HG02678 (cell line): Measurements from ENCODE around the gene PGK1.
"Not testable (repeated sequence)": the region's sequence is repeated elsewhere in the genome, so short reads cannot be mapped to it uniquely, and the experiment has no call there.

ENCODE experiments used
- ATAC-seq: cut with Tn5 transposase; IDR thresholded peaks from one replicate; pipeline ENCODE4 v1.9.1; 2021; ENCODE audit warnings: mild to moderate bottlenecking, moderate library complexity; ENCODE audit not compliant: unreplicated experiment

Gene PGK1

GRCh38 chrX:78103623-78104446 is at the start of gene PGK1:
Gene PGK1, plus strand, starts transcription at chrX:78104248. Its CDS starts 93 bp downstream, at chrX:78104341.
- ATAC-seq = peak; percentile 96

DNA sequence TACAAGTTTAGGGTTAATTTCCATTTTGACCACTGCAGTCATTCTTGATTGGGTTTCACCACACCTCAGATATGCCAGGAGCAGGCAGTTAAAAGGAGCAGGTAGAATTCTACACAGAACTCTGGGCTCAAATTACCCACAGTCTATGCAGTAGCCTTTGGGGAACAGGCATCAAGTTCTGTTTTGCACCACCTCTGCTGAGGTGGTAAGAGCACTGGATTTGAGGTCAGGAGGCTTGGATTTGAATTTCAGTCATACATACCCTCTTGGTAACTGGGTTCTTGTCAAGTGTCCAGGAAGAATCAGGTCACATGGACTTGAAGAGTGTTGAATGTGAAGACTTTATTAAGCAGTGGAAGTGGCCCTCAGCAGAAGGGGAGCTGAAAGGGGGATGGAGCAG is 40.4 kb upstream of the PGK1 start:
- no peak for ATAC-seq

GRCh38 chrX:78064152-78064551 is 39.9 kb upstream of the PGK1 start:
- no peak for ATAC-seq

DNA sequence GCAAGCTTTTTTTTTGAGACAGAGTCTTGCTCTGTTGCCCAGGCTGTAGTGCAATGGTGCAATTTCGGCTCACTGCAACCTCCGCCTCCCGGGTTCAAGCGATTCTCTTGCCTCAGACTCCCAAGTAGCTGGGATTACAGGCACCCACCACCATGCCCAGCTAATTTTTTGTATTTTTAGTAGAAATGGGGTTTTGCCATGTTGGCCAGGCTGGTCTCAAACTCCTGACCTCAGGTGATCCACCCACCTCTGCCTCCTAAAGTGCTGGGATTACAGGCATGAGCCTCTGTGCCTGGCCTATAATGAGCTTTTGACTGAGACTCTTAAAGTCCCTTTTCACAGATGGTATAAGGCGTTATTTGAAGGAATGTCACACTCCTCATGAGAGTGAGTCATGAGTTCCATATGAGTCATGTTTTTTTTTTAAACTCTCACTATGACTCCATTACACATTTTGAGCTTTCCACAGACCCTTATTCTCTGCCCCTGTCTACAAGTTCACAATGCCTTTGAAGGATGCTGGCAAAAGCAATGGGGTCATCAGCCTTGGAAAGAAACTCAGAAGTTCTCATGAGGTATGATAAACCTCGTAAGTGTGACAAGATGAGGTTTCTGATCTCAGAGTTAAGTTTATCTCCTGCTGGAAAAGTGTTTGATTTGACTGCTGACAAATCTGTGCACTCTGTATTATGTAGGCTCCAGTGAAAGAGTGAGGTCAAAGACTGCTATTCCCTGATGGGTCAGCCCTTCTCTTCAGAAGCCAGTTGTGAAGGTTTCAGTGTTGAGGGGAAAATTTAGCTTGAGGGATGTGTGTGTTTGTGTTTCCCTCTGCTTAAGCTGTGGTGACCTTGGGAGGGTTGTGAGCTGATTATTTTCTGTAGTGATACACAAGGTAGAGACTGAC is 39.1 kb upstream of the PGK1 start:
- peak; percentile 77 for ATAC-seq

- ATAC-seq = no peak
Observed at GRCh38 chrX:78066110-78066509, 37.9 kb upstream of the PGK1 start.

- ATAC-seq = no peak
Observed at GRCh38 chrX:78071331-78071730, 32.7 kb upstream of the PGK1 start.

DNA sequence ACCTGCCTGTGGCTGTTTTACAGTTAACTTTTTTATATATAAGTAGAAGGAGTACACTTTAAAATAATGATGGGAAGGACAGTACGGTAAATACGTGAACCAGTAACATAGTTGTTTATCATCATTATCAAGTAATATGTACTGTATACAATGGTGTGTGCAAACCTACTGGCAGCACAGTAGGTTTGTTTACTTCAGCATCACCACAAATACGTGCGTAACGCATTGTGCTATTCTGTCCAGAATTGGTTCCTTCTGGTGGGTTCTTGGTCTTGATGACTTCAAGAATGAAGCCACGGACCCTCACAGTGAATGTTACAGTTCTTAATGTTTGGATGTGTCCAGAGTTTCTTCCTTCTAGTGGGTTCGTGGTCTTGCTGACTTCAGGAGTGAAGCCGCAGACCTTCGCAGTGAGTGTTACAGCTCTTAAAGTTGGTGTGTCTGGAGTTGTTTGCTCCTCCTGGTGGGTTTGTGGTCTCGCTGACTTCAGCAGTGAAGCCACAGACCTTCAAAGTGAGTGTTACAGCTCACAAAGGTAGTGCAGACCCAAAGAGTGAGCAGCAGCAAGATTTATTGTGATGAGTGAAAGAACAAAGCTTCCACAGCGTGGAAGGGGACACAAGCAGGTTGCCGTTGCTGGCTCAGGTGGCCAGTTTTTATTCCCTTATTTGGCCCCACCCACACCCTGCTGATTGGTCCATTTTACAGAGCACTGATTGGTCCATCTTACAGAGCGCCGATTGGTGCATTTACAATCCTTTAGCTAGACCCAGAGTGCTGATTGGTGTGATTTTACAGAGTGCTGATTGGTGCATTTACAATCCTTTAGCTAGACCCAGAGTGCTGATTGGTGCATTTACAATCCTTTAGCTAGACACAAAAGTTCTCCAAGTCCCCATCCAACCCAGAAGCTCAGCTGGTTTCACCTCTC is 30.6 kb upstream of the PGK1 start:
- ATAC-seq = not testable (repeated sequence)

- no peak for ATAC-seq
Observed at GRCh38 chrX:78074088-78074487, 30.0 kb upstream of the PGK1 start.

DNA sequence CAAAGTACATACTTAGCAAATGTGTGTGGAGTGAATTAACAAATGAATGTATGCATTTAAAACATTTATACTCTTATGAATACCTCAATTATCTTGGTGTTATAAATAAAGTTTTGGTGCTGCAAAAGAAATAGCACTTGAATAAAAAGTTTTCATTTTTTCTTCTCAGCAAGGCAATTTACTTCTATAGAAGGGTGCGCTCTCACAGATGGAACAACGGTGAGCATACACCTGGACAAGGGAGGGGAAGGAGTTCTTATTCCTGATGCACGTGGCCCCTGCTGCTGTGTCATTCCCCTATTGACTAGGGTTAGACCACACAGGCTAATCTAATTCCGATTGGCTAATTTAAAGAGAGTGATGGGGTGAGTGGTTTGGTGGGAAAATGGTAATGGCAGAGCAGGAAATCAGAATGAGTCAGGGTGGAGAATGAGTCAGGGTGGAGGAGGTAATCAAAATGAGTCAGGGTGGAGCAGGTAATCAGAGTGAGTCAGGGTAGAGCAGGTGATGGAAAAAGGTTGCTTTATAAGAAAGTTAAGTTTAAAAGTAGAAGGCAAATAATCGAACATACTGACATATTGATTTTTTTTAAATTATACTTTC is 28.2 kb upstream of the PGK1 start:
- ATAC-seq = no peak

- ATAC-seq = not testable (repeated sequence)
Observed at GRCh38 chrX:78081413-78081812, 22.6 kb upstream of the PGK1 start.

- peak; percentile 68 for ATAC-seq
Observed at GRCh38 chrX:78092296-78092695, 11.8 kb upstream of the PGK1 start.

GRCh38 chrX:78098108-78098507 is 5.9 kb upstream of the PGK1 start:
- no peak for ATAC-seq

- no peak for ATAC-seq
Observed at GRCh38 chrX:78102091-78102490, 2.0 kb upstream of the PGK1 start.

- no peak for ATAC-seq
Observed at GRCh38 chrX:78103001-78103622, 936 bp upstream of the PGK1 start.

DNA sequence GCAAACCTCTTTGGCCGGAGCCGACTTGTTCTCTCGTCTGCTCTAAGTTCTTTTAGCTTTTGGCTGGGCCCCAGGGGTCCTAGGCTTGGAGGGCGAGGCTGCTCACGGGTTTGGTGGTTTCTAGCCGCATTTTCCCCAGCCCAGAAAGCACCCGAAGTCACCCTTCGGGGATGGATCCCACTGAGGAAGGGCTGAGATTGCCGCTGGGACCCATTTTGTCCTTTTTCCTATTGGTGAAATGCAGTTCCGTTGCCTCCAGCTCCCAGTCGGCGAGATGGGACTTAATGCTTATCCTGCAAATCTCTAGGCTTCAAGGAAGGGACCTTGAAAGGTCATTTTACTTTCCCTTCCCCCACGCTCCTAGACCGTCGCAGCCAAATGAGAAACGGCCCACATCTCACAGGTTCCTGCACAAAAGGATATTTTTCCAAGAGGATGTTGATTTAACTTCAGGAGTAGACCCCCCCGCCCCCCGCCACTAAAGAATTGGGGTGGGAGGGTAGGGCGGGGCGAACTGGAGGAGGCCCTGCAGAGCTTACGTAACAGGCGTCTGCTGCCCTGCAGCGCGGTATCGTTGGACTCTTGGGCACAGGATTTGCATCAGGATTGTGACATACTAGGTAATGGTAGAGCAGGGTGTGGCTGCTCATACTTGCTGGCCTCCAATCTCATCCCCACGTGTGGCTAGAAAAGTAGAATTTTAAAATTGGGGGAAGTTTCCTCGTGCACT is 564 bp downstream of the PGK1 start:
- peak; percentile 28 for ATAC-seq

DNA sequence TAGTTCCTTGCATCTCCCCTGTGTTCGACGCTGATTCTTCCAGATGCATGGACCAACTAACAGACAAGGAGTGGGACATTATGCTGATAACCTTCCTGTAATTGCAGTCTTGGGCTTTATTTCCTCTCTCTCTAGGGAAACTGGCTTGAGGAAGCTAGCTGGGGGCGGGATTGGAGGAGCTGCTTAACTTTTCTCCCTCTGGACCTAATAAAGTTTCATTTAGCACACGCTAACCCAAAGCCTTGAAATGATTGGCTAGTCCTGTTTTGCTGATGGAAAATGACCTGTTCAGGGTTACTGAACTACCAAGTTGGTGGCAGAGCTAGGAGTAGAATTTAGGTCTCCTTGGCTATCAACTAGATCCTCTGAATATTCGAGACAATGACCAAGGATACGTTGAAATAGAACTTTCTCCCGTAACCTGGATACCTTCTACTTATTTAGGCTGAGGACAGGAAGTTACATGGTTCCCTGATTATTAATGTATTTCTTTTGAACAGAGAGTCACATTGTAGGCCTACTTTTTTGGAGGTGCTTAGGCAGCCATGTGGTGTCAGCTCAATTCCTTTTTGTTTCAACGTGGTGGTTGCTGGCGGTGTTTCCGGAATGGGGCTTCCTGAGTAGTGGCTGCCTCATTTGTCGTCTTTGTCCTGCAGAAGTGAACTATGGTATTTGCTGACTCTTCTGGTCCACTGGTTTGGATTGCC is 2.0 kb downstream of the PGK1 start:
- no peak for ATAC-seq

DNA sequence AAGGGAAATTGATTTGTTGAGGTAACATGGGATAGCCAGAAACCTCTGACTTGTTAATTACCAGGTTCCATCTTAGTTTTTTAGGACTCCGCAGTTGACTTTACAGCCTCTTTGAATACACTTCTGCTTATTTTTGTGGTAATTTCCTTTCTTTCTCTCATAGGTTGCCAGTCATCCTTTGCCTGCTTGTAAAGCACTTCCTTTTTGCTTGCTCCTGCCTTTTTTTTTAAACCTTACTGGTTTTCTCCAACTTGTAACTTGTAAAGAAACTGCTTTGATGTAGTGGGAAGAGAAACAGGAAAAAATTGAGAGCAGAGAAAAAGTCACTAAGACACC is 2.6 kb downstream of the PGK1 start:
- ATAC-seq = no peak

DNA sequence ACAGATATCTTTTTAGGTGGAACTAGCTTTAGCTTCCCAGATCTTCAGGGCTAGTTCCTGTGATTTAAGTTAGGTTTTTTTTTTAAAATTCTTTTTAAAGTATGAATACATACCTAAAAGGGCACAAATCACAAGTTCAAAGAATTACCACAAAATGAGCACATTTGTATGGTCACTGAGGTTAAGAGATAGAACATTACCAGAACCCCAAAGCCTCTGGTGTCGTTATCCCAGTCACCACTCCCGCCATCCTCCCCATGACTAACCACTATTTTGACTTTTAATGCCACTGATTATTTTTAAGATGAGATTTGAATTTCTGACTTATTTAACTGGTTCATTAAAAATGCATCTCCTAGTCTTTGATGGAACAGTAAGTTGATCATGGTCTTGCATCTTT is 5.4 kb downstream of the PGK1 start:
- ATAC-seq = no peak
